ENCODE measurements around the gene MYO16.

- TF ChIP-seq REST (tag by site-specific recombination; IDR thresholded peaks at IDR 0.05) (no peak), ZNF26 (tag by site-specific recombination; IDR thresholded peaks at IDR 0.05) (no peak), CTCF (tag by site-specific recombination; IDR thresholded peaks at IDR 0.05) (no peak), ZNF514 (tag by site-specific recombination; IDR thresholded peaks at IDR 0.05) (no peak), GLI4 (tag by site-specific recombination; IDR thresholded peaks at IDR 0.05) (no peak), ZNF510 (tag by site-specific recombination; IDR thresholded peaks at IDR 0.05; ENCODE audit: insufficient replicate concordance) (no peak), PATZ1 (tag by site-specific recombination; IDR thresholded peaks at IDR 0.05) (no peak), TCF7L2 (IDR thresholded peaks at IDR 0.05; ENCODE audit: borderline replicate concordance, low read depth, low read length) (no peak), SCRT1 (tag by site-specific recombination; IDR thresholded peaks at IDR 0.05; ENCODE audit: borderline replicate concordance) (no peak)
- TF ChIP-seq, protein P1, sequence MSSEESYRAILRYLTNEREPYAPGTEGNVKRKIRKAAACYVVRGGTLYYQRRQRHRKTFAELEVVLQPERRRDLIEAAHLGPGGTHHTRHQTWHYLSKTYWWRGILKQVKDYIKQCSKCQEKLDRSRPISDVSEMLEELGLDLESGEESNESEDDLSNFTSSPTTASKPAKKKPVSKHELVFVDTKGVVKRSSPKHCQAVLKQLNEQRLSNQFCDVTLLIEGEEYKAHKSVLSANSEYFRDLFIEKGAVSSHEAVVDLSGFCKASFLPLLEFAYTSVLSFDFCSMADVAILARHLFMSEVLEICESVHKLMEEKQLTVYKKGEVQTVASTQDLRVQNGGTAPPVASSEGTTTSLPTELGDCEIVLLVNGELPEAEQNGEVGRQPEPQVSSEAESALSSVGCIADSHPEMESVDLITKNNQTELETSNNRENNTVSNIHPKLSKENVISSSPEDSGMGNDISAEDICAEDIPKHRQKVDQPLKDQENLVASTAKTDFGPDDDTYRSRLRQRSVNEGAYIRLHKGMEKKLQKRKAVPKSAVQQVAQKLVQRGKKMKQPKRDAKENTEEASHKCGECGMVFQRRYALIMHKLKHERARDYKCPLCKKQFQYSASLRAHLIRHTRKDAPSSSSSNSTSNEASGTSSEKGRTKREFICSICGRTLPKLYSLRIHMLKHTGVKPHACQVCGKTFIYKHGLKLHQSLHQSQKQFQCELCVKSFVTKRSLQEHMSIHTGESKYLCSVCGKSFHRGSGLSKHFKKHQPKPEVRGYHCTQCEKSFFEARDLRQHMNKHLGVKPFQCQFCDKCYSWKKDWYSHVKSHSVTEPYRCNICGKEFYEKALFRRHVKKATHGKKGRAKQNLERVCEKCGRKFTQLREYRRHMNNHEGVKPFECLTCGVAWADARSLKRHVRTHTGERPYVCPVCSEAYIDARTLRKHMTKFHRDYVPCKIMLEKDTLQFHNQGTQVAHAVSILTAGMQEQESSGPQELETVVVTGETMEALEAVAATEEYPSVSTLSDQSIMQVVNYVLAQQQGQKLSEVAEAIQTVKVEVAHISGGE (tag by site-specific recombination; conservative IDR thresholded peaks at IDR 0.05; ENCODE audit: low read depth), result no peak
- TF ChIP-seq, protein P2, sequence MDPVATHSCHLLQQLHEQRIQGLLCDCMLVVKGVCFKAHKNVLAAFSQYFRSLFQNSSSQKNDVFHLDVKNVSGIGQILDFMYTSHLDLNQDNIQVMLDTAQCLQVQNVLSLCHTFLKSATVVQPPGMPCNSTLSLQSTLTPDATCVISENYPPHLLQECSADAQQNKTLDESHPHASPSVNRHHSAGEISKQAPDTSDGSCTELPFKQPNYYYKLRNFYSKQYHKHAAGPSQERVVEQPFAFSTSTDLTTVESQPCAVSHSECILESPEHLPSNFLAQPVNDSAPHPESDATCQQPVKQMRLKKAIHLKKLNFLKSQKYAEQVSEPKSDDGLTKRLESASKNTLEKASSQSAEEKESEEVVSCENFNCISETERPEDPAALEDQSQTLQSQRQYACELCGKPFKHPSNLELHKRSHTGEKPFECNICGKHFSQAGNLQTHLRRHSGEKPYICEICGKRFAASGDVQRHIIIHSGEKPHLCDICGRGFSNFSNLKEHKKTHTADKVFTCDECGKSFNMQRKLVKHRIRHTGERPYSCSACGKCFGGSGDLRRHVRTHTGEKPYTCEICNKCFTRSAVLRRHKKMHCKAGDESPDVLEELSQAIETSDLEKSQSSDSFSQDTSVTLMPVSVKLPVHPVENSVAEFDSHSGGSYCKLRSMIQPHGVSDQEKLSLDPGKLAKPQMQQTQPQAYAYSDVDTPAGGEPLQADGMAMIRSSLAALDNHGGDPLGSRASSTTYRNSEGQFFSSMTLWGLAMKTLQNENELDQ (tag by site-specific recombination; IDR thresholded peaks at IDR 0.05; ENCODE audit: low read depth), result no peak
These were observed 72.8 kb downstream of the MYO16 start for GRCh38 chr13:108702171-108702570.

Data from HEK293 (cell line).